GM19455 (cell line): ENCODE results near the gene TMEM234.

Experiments used
- ATAC-seq: cut with Tn5 transposase; IDR thresholded peaks from one replicate; pipeline ENCODE4 v1.9.1; 2021; ENCODE audit not compliant: unreplicated experiment

TMEM234 gene

DNA sequence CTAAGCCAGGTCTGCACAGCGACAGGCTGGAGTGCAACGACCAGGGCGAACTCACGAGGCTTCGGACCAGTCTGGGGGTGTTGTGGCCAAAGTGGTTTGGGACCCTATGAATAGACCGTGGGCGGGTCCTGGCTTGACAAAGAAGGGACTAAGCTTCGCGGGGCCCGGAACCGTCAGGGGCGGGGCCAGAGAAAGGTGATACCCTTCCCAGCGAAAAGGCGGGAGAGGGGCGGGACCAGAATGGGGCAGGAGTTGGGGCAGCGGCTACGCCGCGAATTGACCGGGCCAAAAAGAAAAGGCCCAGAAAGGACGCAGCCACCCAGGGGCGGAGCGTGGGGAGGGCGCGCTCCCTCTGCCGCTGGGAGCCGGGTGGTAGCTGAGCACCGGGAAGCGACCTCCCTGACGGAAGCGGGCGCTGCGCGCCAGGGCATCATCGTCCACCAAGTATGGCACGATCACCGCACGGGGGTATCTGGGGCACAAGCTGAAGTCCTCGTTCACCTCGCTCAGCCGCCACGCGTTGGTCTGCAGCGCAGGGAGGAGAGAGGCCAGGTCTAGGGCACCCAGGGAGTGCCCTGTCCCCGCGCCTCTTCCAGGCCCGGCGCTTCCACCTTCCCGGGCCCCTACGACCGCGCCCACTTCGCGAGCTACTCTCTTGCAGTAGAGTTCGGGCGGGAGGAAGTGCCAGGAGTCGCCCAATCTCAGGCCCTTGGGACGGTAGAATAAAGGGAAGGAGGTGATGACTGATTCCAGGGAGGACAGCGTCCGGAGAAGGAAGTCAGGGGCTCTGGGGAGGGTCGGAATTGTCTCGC is 18.2 kb upstream of the TMEM234 start:
- no peak for ATAC-seq

DNA sequence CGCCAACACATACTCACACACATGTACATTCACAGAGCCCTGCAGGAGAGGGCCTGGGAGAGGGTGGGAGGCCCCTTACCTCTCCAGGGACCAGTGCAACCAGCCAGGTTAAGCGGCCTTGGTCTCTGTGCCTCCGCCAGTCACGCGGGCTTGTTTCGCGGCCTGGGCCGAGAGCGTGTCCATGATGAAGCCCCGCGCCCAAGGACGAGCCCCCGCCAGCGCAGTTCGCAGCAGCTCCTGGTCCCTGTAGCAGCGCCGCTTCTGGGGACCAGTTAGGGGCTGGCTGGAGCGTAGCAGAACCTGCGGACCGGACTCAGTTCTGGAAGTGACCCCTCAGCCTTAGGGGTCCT is 17.6 kb upstream of the TMEM234 start:
- ATAC-seq, result no peak

DNA sequence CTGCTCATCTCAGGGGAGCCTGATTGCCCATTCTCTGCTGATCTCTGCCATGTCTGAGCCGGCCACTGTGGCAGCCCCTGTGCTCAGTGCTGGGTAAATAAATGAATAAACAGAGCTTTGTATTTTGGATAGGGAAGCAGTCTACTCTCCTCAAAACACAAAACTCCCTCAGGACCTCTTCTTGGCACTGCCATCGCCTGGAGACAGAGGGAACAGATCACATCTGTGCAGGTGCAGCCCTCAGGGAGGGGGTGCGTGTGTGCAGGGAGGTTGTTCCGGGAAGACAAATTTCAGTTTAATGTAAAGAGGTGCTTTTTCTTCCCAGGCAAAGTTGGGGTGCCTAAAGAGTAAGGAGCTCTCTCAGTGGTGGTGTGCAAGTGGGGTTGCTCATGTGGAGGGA is 17.2 kb upstream of the TMEM234 start:
- ATAC-seq, result no peak

DNA sequence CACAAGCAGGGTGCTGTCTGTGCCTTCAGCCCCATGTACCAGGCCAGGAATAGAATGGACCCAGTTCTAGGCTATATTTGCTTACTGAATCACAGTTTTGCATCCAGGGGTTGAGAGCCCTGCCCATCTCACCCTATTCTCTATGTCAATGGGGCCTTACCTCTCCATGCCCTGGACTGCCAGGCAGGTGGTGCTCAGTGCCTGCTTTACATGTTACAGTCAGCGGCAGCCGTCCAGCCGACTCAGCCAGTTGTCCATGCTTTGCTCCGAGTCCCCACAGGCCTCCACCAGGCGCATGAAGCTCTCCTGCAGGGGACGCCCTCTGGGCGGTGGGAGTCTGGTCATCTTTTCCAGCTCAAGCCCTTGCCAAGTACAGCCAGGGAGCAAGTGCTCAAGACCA is 12.6 kb upstream of the TMEM234 start:
- ATAC-seq, result no peak

DNA sequence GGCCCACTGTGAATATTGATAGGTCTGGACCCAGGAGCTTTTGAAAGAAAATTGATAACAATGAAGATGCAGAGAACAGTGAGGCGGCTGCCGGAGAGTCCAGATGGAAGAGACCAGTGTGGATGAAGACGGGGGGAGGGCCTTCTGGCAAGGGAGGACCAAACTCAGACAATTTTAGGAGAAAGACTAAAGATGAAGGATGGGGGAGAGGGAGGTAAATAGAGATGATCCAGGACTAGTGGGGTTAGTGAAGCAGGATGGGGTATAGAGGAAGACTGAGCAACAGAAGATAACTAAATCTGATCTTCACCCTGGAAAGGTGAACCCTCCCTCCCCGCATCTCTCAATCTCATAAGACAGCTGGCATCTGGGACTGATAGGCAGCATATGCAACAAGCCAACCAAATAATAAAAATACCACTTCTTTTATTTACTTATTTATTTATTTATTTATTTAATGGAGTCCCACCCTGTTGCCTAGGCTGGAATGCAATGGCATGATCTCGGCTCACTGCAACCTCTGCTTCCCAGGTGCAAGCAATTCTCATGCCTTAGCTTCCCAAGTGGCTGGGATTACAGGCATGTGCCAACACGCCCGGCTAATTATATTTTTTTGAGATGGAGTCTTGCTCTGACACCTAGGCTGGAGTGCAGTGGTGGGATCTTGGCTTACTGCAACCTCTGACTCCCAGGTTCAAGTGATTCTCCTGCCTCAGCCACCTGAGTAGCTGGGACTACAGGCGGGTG is 10.6 kb upstream of the TMEM234 start:
- no peak for ATAC-seq

DNA sequence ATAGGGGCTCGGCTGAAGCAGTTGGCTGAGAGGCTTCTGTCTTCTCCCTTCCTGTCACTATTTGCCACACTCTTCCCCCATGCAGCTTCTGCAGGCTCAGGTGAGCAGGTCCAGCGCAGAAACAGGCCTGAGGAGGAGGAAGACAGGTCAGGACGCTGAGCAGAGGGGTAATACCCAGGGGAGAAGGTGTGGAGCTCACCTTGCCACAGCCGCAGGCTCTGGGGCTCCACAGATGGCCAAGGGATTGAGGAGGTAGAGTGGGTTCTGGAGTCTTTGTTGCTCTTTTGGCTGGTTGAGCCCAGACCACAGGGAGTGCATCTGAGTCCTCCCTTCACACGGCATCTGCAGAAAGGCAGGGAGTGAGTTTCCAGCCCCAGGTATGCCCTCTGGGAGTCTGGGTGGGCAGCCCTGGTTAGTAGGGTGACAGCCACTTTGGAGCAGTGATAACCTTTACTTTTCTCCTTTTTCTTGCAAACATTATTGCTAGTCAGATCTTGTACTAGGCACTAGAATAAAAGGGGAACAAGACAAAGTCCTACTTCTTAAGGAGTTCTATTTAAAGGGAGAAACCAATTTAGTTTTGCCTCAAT is 9.8 kb upstream of the TMEM234 start:
- no peak for ATAC-seq

DNA sequence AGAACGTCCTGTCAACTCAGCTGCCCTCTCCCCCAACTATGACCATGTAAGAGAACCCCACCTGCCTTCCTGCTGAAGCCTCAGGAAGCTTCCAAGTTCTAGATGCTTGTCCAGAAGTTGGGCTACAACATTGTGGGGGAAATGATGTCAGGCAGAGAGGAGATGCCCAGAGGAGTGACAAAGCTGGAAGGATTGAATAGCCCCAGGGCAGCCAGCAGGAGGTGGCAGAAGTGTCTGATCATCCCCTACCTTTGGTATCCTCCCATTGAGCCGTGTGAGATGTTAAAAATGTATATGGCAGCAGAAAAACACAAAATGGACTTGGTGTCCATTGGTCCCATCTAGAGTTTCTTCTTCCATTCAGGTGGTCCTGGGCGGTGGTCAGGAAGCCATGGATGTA is 6.6 kb upstream of the TMEM234 start:
- no peak for ATAC-seq

DNA sequence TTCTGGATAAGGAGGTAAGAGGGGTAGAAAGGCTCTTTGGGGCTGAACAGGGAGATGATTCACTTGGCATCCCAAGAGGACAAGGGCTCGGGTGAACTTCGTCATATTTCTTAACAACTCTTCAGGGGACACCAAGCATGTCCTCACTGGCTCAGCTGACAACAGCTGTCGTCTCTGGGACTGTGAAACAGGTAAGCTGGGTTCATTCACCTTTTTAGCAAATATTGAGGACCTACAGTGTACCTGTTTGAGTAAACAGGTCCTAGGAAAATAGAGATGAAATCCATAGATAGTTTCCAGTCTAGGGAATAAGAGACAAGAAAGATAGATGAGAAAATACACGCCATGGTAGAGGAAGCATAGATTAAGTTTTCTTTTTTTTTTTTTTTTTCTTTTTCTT is 2.1 kb upstream of the TMEM234 start:
- ATAC-seq, result no peak

DNA sequence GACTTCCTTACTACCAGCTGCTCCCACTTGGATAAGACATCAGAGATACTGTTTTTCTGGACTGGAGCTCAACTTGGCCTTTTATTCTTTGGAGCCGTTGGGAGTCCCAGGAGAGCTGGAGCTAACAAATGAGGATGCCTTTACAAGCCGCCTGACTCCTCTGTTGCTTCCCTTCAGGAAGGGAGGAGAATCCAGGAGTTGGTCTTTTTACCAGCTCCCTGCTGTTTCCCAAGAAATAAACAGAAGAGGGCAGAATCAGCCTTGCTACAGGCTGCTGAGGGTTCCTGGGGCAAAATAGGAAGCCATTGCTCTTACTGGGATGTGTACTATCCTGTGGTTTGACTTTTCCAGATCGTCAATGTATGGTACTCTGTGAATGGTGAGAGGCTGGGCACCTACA is 1.5 kb upstream of the TMEM234 start:
- no peak for ATAC-seq

DNA sequence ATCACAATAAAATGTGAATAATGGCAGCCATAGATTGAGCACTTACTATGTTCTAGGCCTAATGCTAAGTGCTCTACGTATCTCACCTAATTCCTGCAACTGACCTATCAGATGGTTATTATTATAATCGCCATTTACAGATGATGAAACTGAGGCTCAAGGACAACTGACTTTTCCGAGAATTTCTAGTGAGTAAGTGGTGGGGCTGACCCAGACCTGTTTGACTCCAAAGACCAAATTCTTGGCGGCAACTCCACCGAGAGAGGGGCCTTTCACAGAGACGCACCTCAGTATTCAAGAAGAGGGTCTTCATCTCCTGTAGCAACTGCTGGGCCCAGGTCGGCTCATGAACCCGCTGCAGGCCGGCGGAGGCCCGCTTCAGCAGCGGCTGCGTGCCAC is 573 bp downstream of the TMEM234 start:
- no peak for ATAC-seq

DNA sequence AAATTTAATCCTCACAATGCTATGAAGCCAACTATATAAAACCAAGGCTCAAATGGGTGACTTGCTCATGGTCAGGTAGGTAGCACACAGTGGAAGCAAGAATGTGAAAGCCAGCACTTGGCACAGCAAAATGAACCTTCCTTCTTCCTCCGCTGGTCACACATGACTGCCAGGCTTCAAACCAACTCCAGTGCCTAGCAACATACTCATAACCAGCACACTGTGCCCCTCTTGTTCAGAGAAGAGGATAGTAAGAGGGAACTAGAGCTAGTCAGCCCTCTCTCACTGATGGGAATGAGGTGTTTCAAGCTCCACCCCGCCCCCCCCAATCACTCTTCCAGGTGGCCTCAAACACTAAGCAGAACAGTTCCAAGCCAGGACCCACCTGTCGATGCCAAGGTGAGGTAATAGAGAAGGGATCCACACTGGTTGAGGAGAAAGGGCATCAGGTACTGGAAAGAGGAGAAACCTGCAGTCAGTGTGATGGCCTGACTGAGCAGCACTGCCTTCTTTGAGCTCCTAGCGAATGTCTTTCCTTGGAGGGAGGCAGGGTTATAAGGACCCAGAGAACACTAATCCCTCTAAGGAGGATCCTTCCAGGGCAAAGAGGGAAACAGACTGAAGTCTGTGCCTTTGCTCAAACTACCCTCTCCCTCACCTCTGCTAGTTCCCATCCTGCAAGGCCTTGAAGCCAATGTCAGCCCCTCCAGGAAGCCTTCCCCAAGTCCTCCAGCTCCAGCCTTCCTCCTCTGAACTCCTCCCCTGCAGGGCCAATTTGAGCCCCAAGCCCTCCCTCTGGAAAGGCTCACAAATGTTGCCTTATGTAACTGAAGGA is 1.2 kb downstream of the TMEM234 start:
- no peak for ATAC-seq

DNA sequence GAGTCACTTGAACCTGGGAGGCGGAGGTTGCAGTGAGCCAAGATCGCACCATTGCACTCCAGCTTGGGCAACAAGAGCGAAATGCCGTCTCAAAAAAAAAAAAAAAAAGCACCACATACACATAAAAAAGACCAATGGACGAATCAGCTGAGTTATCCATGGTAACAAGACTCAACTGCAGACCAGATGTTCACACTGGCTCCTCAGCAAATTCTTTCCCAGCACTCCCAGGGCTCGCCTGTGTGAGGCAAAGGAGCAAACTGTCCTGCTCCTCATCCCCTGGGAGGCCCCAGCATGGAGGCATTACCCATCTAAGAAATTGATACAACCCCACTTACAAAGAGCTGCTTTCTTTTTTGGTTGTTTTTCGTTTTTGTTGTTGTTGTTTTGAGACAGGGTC is 3.1 kb downstream of the TMEM234 start:
- no peak for ATAC-seq

DNA sequence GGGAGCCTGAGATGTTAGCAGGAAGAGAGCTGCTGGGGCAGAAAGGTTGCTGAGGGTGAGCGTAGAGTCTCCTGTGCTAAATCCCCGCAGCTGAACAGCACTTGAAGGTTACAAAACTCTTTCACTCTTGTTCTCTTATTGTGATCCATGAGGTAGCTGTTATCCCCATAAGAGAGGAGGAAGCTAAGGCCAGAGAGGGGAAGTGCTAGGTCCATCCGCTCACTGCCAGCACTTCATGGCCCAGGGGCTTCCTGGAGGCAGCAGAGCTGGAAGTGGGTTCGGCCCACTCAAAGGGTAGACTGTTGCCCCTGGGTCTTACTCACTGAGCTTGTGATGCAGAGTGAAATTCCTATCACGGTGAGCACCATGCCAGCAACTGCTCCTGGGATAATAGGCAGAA is 5.6 kb downstream of the TMEM234 start:
- no peak for ATAC-seq

DNA sequence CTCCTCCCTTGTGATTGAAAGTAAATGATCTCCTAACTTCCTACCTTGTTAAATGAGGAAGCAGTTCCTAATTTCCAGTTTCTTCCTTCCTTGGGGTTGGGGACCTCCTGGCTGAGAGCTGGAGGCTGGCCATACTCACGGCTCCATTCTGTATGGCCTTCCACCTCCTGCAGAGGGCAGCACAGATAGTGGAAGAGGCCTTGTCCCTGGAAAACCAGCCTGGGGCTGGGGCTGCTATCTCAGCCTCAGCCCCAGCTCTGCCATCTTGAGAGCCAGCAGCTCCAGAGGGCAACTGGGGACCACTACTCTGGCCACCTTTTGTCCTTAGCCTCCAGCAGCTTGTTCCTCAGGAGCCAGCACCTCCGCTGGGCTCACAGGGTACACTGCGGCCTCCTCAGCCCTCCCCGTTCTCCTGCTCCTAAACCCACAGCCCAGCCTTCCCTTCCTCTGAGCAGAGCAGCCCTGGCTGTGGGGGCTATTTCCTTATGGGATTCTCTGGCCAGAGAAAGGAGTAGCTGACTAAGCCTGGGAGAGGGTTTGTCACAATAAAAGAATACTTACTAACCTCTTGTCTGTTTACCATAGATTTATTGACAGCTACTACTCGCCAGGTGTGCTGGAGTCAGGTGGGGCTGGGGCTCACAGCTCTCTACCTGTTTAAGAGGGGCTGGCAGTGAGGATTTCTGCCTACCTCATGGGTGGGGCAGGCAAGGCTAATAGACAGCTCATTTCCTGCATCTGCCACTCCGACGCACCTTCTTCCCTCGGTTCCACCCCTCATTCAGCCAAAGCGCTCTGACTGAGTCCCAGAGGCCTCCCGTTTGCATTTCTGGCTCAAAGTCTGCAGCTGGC is 6.3 kb downstream of the TMEM234 start:
- no peak for ATAC-seq

DNA sequence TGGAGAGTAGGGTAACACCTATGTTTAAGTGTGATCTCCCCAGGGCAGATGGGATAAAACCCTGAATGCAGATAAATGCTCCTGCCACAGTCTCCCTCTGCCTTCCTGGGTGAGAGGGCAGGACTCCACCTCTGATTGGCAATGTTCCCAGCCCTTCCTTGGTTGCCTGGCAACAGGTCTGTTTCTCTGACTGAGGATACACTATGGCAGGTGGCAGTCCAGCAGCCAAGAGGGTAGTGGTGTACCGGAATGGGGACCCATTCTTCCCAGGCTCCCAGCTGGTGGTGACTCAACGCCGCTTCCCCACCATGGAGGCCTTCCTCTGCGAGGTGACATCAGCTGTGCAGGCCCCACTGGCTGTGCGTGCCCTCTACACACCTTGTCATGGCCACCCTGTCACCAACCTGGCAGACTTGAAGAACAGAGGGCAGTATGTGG is 13.2 kb downstream of the TMEM234 start, which contains the start of gene DCDC2B:
DCDC2B (plus strand) TSS at position 199 of the 438 bp plus-strand sequence; CDS start at position 204, 5 bp downstream.
- ATAC-seq, result no peak

DNA sequence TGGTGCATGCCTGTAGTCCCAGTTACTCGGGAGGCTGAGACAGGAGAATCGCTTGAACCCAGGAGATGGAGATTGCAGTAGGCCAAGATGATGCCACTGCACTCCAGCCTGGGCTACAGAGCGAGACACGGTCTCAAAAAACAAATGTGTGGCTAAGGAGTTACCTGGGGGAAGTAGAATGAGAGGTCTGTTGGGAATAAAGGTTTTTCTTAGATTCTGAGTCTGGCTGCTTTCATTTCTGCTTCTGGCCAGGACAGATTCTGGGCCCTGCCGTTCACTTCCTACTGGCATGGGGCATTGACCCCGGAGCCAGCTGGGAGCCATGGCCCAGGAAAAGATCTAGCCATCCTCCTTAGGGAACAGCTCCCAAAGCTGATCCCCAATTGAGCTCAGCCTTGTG is 13.7 kb downstream of the TMEM234 start:
- ATAC-seq, result no peak

DNA sequence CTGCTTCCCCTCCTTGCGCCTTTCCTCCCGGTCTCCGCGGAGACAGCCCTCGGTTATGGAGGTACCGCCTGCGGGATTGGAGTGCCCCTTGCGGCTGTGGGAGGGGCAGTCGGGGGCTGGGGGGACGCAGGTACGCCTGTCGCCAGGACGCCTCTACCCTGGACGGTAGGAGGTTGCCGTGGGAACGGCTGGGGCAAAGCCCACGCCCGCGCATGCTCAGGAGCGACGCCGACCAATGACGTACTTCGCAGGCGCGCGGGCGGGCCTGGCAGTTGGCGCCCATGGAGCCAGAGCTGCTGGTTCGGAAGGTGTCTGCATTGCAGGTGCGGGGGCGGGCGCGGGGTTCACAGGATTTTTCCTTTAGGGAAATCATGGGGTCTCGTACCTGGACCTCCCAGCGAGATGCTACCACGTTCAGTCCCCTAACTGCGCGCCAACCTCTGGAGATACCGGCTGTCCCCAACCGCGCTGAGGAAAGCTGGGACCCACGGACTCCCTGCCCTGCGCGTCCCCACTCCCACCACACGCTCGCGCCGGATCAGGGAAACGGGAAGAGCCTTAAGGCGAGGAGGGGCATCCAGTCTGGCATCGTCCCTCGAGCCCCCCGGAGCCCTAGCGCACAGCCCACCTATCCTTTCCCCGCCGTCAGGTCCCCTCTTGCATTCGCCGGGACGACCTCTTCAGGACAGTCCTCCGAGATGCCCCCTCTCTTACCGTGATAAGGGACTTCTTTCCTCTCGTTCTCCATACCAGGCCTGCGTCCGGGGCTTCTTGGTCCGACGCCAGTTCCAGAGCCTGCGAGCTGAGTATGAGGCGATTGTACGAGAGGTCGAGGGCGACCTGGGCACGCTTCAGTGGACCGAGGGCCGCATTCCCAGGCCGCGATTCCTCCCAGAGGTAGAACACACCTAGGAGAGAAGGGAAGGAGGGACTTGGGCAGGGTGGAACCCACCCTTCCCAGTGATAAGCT is 16.5 kb downstream of the TMEM234 start, which contains the start of gene IQCC:
IQCC (plus strand) TSS at position 271 of the 970 bp plus-strand sequence; CDS start at position 282, 11 bp downstream.
- no peak for ATAC-seq

DNA sequence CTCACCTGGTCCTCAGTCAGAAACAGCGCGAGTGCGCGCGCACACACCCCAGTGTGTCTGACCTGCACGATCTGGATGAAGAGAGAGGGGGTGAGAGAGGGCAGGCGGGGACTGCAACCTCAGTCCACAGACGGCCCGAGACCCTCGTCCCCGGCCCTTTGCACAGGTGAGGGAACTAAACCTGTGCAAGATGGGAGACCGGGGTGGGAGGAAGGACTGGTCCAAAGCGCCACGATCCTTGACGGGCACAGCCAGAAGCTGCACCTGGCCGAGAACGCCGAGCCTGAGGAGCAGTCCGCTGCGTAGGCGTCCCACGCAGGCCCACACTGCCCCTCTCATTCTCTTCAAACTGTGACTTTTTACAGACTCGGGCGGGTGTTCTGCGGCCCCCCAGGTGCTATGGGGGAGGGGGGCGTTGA is 17.2 kb downstream of the TMEM234 start:
- ATAC-seq, result no peak
